ENCODE data around the gene DGLUCY.

Gene DGLUCY

DNA sequence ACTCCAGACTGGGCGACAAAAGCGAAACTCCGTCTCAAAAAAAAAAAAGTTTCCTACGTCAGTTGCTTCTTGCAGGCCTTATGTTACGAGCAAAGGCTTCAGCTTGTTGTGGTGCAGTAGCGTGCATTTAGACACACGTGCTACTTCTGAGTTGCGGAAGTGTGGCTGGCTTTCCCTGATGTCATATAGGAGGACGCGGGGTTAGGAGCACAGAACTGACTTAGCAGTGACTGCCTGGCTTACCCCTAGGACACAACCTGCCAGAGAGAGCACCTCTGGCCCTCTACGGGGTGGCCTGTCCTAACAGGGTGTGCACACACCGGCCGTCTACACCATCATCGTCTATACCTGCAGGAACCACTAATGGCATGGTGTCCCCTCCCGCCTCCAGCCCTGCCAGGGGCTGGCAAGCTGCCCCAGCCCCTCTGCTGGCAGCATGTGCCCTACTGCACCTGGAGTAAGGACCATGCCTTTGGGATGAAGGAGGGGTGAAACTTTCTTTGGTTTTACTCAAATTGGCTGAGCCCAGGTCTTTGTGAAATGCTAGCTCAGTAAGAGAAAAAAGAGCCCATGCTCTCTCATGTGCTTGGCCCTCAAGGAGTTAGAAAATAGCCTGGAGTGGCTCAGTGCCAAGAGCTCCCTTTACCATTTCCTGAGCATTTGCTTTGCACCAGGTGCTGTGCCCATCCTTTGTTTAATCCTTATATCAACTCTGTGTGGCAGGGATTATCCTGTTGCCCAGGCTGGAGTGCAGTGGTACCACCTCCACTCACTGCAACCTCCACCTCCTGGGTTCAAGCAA, 132.4 kb downstream of the DGLUCY start:
- Histone ChIP-seq H3K36me3 (ENCODE audit: control insufficient read depth, insufficient read depth, low read length) (no peaks in the 10 kb centered on the region), H3K4me1 (ENCODE audit: control insufficient read depth, insufficient read depth, low read length, poor library complexity, severe bottlenecking) (peaks cover 14% of the 10 kb centered on the region), H3K9me3 (ENCODE audit: control insufficient read depth, low read length) (no peaks in the 10 kb centered on the region), H3K27ac (ENCODE audit: low read depth, low read length, severe bottlenecking) (no peak overlapping the region), H3K4me3 (ENCODE audit: extremely low read depth, insufficient read depth, low read length, poor library complexity, severe bottlenecking) (no peak overlapping the region)
- whole genome bisulfite sequencing, 2 experiments (ENCODE audit: insufficient coverage in 2 of 2): 94 to 96% methylated on average over 15 of the region's 15 CpGs

DNA sequence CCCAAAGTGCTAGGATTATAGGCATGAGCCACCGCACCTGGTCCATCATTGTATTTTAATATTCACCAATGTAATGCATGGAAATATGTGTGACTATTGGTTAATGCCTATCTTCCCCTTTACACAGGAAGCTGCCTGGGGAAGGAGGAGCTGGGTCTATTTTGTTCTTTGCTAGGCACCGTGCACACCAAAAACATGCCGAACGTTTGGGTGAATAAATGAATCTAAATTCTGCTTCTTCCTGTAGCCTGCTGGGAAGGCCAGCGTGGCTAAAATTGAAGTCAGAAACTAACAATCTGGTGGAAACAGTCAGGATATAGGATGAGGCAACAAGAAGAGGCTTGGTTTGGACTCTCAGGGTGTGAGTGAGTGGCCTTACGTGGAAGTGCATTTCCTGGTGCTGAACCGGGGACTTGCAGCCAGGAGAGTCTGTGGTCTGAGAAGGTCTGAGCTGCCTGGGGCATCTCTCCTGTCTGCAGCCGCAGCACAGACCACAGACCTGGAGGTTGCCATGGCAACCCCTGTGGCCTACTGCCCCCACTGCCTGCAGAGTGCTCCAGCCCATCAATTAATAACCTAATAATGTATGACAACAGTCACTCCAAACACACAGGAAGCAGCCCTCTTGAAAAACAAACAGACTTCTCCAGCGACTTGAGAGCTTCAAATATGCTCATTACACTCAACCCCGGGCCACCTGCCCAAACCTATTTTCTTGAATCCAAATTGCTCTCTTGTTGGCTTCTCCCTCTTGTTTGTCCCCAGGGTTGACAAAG, 136.2 kb downstream of the DGLUCY start:
- H3K36me3 ChIP-seq (ENCODE audit: control insufficient read depth, insufficient read depth, low read length): no peaks in the 10 kb centered on the region
- H3K4me3 ChIP-seq (ENCODE audit: extremely low read depth, insufficient read depth, low read length, poor library complexity, severe bottlenecking): no peak overlapping the region
- 56 to 71% methylated on average over 4 to 9 of the region's 10 CpGs for WGBS, 2 experiments (ENCODE audit: insufficient coverage in 2 of 2)
- H3K9me3 ChIP-seq (ENCODE audit: control insufficient read depth, low read length): no peaks in the 10 kb centered on the region
- H3K27ac ChIP-seq (ENCODE audit: low read depth, low read length, severe bottlenecking): peak overlapping the region; percentile 32
- peaks cover 3% of the 10 kb centered on the region for H3K4me1 ChIP-seq (ENCODE audit: control insufficient read depth, insufficient read depth, low read length, poor library complexity, severe bottlenecking)

GRCh38 chr14:91250912-91251311, 137.0 kb downstream of the DGLUCY start:
- Histone ChIP-seq H3K36me3 (ENCODE audit: control insufficient read depth, insufficient read depth, low read length) (no peaks in the 10 kb centered on the region), H3K9me3 (ENCODE audit: control insufficient read depth, low read length) (no peaks in the 10 kb centered on the region), H3K4me3 (ENCODE audit: extremely low read depth, insufficient read depth, low read length, poor library complexity, severe bottlenecking) (no peak overlapping the region), H3K4me1 (ENCODE audit: control insufficient read depth, insufficient read depth, low read length, poor library complexity, severe bottlenecking) (peaks cover 3% of the 10 kb centered on the region), H3K27ac (ENCODE audit: low read depth, low read length, severe bottlenecking) (no peak overlapping the region)
- 81 to 94% methylated on average over 5 of the region's 5 CpGs for WGBS, 2 experiments (ENCODE audit: insufficient coverage in 2 of 2)

DNA sequence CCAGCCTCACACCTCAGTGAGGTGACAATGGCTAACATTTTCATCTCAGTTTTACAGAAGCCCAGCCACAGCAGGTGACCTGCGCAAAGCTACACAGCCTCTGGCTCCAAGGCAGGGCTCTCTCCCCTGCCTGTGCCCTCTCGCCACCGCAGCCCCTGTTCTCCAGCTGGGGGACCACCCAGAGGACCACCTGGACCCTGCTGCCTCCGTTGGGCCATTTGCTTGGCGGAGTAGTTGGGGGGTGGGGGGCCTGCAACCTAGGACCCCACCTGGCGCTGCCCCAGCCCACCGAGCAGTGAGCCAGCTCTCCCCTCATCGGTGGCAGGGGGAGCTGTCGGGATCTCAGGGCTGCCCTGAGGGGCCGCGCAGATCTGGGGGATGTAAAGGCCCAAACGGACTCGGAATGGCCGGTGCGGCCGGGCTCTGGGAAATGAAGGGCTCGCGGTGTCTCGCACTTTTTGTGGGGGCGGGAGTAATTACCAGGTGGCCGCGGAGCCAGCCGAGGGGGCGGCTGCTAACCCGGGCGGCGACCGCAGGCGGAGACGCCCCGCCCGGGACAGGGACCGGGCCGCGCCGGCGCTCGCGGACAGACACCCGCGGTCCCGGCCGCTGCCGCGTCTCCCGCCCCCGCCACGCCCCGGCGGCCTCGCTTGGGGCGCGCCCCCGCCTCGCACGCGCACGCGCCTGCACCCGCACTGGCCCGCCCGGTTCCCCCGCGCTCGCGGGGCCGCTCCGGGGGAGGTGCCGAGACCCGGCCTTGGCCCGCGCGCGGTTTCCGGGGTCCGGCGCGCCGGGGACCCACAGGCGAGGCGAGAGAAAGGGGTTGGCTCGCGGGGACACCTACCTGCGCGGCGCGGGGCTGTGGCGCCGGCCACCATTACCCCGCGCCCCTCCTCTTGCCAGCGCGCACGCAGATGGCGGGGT, 139.3 kb downstream of the DGLUCY start:
- peaks cover 10% of the 10 kb centered on the region for H3K4me1 ChIP-seq (ENCODE audit: control insufficient read depth, insufficient read depth, low read length, poor library complexity, severe bottlenecking)
- H3K36me3 ChIP-seq (ENCODE audit: control insufficient read depth, insufficient read depth, low read length): no peaks in the 10 kb centered on the region
- no peak overlapping the region for H3K27ac ChIP-seq (ENCODE audit: low read depth, low read length, severe bottlenecking)
- H3K4me3 ChIP-seq (ENCODE audit: extremely low read depth, insufficient read depth, low read length, poor library complexity, severe bottlenecking): peak overlapping the region; percentile 45
- 1 to 3% methylated on average over 37 to 66 of the region's 95 CpGs for whole genome bisulfite sequencing, 2 experiments (ENCODE audit: insufficient coverage in 2 of 2)
- no peaks in the 10 kb centered on the region for H3K9me3 ChIP-seq (ENCODE audit: control insufficient read depth, low read length)

GRCh38 chr14:91253795-91254323, 140.0 kb downstream of the DGLUCY start:
- whole genome bisulfite sequencing, 2 experiments (ENCODE audit: insufficient coverage in 2 of 2): 28 to 33% methylated on average over 14 to 16 of the region's 20 CpGs
- H3K4me1 ChIP-seq (ENCODE audit: control insufficient read depth, insufficient read depth, low read length, poor library complexity, severe bottlenecking): peaks cover 12% of the 10 kb centered on the region
- H3K36me3 ChIP-seq (ENCODE audit: control insufficient read depth, insufficient read depth, low read length): no peaks in the 10 kb centered on the region
- H3K4me3 ChIP-seq (ENCODE audit: extremely low read depth, insufficient read depth, low read length, poor library complexity, severe bottlenecking): peak overlapping the region; percentile 45
- no peak overlapping the region for H3K27ac ChIP-seq (ENCODE audit: low read depth, low read length, severe bottlenecking)
- no peaks in the 10 kb centered on the region for H3K9me3 ChIP-seq (ENCODE audit: control insufficient read depth, low read length)

DNA sequence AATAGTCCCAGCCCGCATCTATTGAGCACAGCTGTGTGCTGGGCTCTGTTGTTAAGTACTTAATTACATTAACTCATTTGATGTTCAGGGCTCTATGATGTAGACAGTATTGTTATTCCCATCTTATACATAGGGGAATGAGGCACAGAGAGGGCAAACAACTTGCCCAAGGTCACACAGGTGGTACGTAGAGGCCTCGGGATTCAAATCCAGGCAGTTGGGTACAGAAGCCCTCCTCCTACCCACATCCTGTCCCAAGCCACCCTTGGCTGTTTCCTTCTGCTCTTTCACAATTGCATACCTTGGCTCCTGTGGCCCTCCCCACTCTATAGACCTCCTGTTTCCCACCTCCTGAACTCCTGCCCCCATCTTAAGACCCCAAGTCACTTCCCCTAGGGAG, 140.6 kb downstream of the DGLUCY start:
- no peak overlapping the region for H3K27ac ChIP-seq (ENCODE audit: low read depth, low read length, severe bottlenecking)
- no peaks in the 10 kb centered on the region for H3K36me3 ChIP-seq (ENCODE audit: control insufficient read depth, insufficient read depth, low read length)
- 90 to 94% methylated on average over 2 of the region's 3 CpGs for WGBS, 2 experiments (ENCODE audit: insufficient coverage in 2 of 2)
- H3K4me3 ChIP-seq (ENCODE audit: extremely low read depth, insufficient read depth, low read length, poor library complexity, severe bottlenecking): no peak overlapping the region
- H3K4me1 ChIP-seq (ENCODE audit: control insufficient read depth, insufficient read depth, low read length, poor library complexity, severe bottlenecking): peaks cover 12% of the 10 kb centered on the region
- no peaks in the 10 kb centered on the region for H3K9me3 ChIP-seq (ENCODE audit: control insufficient read depth, low read length)

DNA sequence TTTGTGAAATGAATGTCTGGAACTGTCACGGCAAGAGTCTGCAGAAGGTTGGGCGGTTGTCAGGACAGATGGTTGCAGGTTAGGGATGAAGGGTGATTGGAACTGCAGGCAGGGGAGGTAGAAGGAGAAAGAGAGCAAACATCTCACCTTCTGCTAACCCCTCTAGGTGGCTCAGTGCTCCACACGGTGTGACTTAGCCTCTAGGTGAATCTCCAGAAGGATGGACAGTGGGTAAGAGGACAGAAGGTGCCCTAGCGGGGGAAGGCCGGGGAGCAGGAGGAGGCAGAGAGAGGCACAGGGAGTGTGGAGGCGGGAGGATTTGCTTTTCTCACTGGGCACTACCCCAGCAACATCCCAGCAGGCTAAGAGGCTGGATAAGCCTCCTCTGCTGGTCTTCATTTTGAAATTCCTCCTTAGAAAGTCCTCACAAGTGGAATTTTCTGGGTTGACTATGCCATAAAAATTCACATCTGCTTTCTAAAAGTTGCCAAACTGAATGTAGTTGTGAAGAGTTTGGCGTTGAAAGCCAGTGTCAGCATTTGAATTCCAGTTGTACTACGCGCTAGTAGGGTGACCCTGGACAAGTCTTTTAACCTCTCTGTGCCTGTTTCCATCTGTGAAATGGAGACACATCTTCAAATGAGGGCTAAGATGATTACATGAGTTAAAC, 141.3 kb downstream of the DGLUCY start:
- Histone ChIP-seq H3K4me1 (ENCODE audit: control insufficient read depth, insufficient read depth, low read length, poor library complexity, severe bottlenecking) (peaks cover 8% of the 10 kb centered on the region), H3K4me3 (ENCODE audit: extremely low read depth, insufficient read depth, low read length, poor library complexity, severe bottlenecking) (no peak overlapping the region)
- WGBS, 2 experiments (ENCODE audit: insufficient coverage in 2 of 2): 88 to 93% methylated on average over 3 to 8 of the region's 9 CpGs

GRCh38 chr14:91256661-91257060, 142.8 kb downstream of the DGLUCY start:
- 100% methylated on average over 1 of the region's 1 CpG for WGBS, 2 experiments (ENCODE audit: insufficient coverage in 2 of 2)
- H3K27ac ChIP-seq (ENCODE audit: low read depth, low read length, severe bottlenecking): no peak overlapping the region
- no peaks in the 10 kb centered on the region for H3K36me3 ChIP-seq (ENCODE audit: control insufficient read depth, insufficient read depth, low read length)
- H3K4me3 ChIP-seq (ENCODE audit: extremely low read depth, insufficient read depth, low read length, poor library complexity, severe bottlenecking): no peak overlapping the region
- peaks cover 6% of the 10 kb centered on the region for H3K9me3 ChIP-seq (ENCODE audit: control insufficient read depth, low read length)
- H3K4me1 ChIP-seq (ENCODE audit: control insufficient read depth, insufficient read depth, low read length, poor library complexity, severe bottlenecking): peaks cover 8% of the 10 kb centered on the region

More for the DNA sequence above, 141.3 kb downstream of the DGLUCY start:
- Histone ChIP-seq H3K9me3 (ENCODE audit: control insufficient read depth, low read length) (no peaks in the 10 kb centered on the region), H3K27ac (ENCODE audit: low read depth, low read length, severe bottlenecking) (no peak overlapping the region), H3K36me3 (ENCODE audit: control insufficient read depth, insufficient read depth, low read length) (no peaks in the 10 kb centered on the region)

DNA sequence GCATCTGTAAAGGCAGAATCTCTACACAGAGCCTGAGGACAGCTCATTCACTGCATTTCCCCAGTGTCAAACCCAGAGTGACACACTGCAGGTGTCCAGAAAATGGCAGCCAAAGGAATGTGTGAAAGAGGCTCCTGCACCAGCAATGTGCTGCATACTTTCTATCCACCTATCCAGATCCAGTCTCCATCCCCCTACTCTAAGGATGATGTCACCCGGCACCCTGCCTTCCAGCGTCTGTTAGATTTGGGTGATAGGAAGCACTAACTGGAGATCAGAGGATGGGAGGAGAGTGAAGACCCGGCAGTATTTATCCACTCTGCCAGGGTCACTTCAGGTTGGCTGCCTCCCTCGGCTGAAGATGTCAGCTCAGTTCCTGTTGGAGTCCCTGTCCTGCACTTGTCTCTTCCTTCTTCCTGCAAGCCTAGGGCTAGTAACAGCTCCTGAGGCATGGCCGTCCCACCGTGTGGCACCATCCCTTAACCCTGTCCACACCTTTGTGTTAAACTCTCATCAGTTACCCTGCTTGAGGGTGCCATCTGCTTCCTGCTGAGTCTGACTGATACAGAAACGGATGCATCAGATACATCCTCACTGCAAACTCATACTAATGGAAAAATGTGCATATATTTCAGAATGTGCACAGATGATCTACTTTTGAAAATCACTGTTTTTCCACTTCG, 143.6 kb downstream of the DGLUCY start:
- H3K9me3 ChIP-seq (ENCODE audit: control insufficient read depth, low read length): peaks cover 6% of the 10 kb centered on the region
- H3K36me3 ChIP-seq (ENCODE audit: control insufficient read depth, insufficient read depth, low read length): no peaks in the 10 kb centered on the region
- H3K27ac ChIP-seq (ENCODE audit: low read depth, low read length, severe bottlenecking): peak overlapping the region; percentile 71
- H3K4me3 ChIP-seq (ENCODE audit: extremely low read depth, insufficient read depth, low read length, poor library complexity, severe bottlenecking): no peak overlapping the region
- peaks cover 8% of the 10 kb centered on the region for H3K4me1 ChIP-seq (ENCODE audit: control insufficient read depth, insufficient read depth, low read length, poor library complexity, severe bottlenecking)
- WGBS, 2 experiments (ENCODE audit: insufficient coverage in 2 of 2): 47 to 49% methylated on average over 5 to 6 of the region's 8 CpGs

Data from mesodermal cell (in vitro differentiated cells).